Upper lobe of left lung (tissue), 4 donors: Measurements from ENCODE around the gene GP5.

ENCODE experiments used
- EP300 ChIP-seq, 4 donors: sonication (generic); formaldehyde crosslinking; IDR thresholded peaks; one replicate each; pipeline ENCODE4 v1.5.1; 2017; ENCODE audit warnings: antibody characterized with exemption in 4 of 4, control low read depth in 2 of 4
- POLR2AphosphoS5 ChIP-seq, 2 donors: sonication (generic); formaldehyde crosslinking; IDR thresholded peaks; one replicate each; pipeline ENCODE4 v1.5.1; 2017; ENCODE audit warnings: antibody characterized with exemption in 2 of 2
- TF ChIP-seq, protein P1 (sequence below), 6 experiments: fragments of 450-650 bp in 4 of 6; fragments of 200-600 bp in 2 of 6; sonication (generic) in 2 of 6; IDR thresholded peaks; one replicate each; pipeline ENCODE4 v1.5.1; 2016 to 2019; ENCODE audit warnings: antibody characterized with exemption in 6 of 6

DNA sequence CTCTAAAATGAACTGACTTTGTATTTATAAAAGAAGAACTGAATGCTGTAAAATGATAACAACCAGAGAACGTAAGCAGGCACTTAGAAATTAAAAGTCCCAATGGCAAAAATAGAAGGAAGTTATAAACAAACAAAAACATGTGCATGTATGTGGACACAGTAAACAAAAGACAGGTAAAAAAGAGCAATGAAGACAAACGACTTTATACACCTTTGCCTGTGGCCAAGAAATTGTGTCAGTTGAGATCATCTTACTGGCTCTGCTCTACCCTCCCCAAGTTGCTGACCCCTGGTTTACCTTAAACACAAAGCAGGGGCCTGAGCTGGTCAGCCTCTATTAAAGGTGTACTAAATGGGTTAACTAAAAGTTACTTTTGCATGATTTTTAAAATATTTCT is 41.7 kb upstream of the GP5 start:
- TF ChIP-seq, protein P1, sequence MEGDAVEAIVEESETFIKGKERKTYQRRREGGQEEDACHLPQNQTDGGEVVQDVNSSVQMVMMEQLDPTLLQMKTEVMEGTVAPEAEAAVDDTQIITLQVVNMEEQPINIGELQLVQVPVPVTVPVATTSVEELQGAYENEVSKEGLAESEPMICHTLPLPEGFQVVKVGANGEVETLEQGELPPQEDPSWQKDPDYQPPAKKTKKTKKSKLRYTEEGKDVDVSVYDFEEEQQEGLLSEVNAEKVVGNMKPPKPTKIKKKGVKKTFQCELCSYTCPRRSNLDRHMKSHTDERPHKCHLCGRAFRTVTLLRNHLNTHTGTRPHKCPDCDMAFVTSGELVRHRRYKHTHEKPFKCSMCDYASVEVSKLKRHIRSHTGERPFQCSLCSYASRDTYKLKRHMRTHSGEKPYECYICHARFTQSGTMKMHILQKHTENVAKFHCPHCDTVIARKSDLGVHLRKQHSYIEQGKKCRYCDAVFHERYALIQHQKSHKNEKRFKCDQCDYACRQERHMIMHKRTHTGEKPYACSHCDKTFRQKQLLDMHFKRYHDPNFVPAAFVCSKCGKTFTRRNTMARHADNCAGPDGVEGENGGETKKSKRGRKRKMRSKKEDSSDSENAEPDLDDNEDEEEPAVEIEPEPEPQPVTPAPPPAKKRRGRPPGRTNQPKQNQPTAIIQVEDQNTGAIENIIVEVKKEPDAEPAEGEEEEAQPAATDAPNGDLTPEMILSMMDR (IDR thresholded peaks at IDR 0.05) = no peak
- TF ChIP-seq EP300 (IDR thresholded peaks at IDR 0.05) (no peak), POLR2AphosphoS5 (IDR thresholded peaks at IDR 0.05) (no peak)
